WERI-Rb-1 (cell line): ENCODE data around the gene POR.
"Not testable (repeated sequence)": the region's sequence is repeated elsewhere in the genome, so short reads cannot be mapped to it uniquely, and the experiment has no call there.

Experiments
- DNase-seq: peaks from one replicate; pipeline ENCODE4 v3.0.0-alpha.2; 2020
- H3K27ac ChIP-seq: fragments of 250-450 bp; sonication (Bioruptor Pico); 2 replicates; pipeline ENCODE4 v1.5.1; 2020; ENCODE audit warnings: mild to moderate bottlenecking, moderate library complexity
- H3K27me3 ChIP-seq: fragments of 250-450 bp; sonication (Bioruptor Pico); 2 replicates; pipeline ENCODE4 v1.5.1; 2021; ENCODE audit warnings: mild to moderate bottlenecking, low read depth, moderate library complexity; ENCODE audit not compliant: insufficient read depth, severe bottlenecking
- H3K36me3 ChIP-seq: fragments of 250-450 bp; sonication (Bioruptor Pico); 2 replicates; pipeline ENCODE4 v1.5.1; 2020; ENCODE audit warnings: mild to moderate bottlenecking, moderate library complexity
- H3K4me3 ChIP-seq: 2 replicates; pipeline ENCODE4 v1.5.1; 2011; ENCODE audit warnings: low read depth, mild to moderate bottlenecking, control low read depth, low read length
- H3K9me3 ChIP-seq: fragments of 250-450 bp; sonication (Bioruptor Pico); 2 replicates; pipeline ENCODE4 v1.5.1; 2021; ENCODE audit warnings: mild to moderate bottlenecking, moderate library complexity; ENCODE audit not compliant: severe bottlenecking
- CTCF ChIP-seq: IDR thresholded peaks from 2 replicates; pipeline ENCODE4 v1.5.1; 2011; ENCODE audit warnings: low read depth, mild to moderate bottlenecking, control low read depth, inconsistent platforms, low read length

The POR gene

DNA sequence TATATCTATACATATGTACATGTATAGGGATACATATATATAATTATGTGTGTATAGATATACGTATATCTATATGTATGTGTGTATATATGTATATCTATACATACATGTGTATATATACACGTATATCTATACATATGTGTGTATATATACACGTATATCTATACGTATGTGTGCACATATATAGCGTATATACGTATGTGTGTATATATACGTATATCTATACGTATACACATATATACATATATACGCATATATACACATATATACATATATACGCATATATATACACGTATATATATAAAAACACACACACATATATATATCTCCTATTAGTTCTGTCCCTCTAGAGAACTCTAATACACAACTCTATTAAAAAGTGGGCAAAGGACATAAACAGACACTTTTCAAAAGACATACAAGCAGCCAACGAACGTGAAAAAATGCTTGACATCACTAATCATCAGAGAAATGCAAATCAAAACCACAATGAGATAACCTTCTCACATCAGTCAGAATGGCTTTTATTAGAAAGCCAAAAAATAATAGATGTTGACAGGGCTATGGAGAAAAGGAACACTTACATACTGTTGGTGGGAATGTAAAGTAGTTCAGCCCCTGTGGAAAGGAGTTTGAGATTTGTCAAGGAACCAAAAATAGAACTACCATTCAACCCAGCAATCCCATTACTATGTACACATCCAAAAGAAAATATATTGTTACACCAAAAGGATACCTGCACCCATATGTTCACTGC is 101.4 kb downstream of the POR start:
- Histone ChIP-seq H3K4me3 (no peak overlapping the region), H3K36me3 (peaks cover 3% of the 10 kb centered on the region; the same call in 1 of the 2 replicates), H3K9me3 (no peaks in the 10 kb centered on the region), H3K27ac (no peak overlapping the region), H3K27me3 (no peaks in the 10 kb centered on the region)
- no peak for TF ChIP-seq CTCF
- DNase-seq: no peak

- DNase-seq, H3K4me3 ChIP-seq: not testable (repeated sequence)
Measured at GRCh38 chr7:76018520-76018919, 103.6 kb downstream of the POR start.

GRCh38 chr7:76020031-76020714 is 105.2 kb downstream of the POR start:
- DNase-seq: peak; percentile 73
- Histone ChIP-seq H3K9me3 (no peaks in the 10 kb centered on the region), H3K27ac (no peak overlapping the region), H3K4me3 (no peak overlapping the region), H3K27me3 (no peaks in the 10 kb centered on the region), H3K36me3 (peaks cover 6% of the 10 kb centered on the region; the same call in 1 of the 2 replicates)
- peak; percentile 91 for TF ChIP-seq CTCF

More at GRCh38 chr7:76018520-76018919, 103.6 kb downstream of the POR start:
- H3K27ac ChIP-seq, H3K9me3 ChIP-seq, H3K36me3 ChIP-seq, H3K27me3 ChIP-seq: not testable (repeated sequence)

DNA sequence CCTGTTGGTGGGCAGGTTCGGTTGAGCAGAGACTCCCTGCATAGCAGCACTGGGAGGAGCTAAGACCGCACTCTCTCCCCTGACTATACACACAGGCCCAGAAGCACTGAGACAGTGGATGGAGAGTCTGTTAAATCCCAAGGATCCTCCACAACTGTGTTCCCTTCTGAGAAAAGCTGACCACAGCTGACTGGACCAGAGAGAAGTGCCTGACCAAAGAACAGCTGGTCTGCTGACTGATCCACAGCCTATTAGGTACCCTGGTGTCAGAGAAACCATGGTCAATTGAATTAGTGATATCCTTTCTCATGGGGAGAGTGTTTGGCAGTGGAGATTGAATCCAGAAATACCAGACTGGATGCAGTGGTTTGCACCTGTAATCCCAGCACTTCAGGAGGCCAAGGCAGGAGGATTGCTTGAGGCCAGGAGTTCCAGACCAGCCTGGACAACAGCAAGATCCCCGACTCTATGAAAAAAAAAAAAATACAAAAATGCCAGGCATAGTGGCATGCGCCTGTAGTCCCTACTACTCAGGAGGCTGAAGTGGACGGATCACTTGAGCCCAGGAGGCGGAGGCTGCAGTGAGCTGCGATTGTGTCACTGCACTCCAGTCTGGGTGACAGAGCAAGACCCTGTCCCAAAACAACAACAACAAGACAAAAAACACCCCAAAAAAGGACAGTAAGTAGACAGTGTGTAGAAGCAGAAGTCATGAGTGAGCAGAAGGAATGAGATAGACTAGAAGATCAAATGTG is 107.2 kb downstream of the POR start:
- DNase-seq: no peak
- no peak overlapping the region for H3K27ac ChIP-seq
- H3K4me3 ChIP-seq: no peak overlapping the region
- H3K36me3 ChIP-seq: peaks cover 11% of the 10 kb centered on the region
- no peak for TF ChIP-seq CTCF
- no peaks in the 10 kb centered on the region for H3K27me3 ChIP-seq
- H3K9me3 ChIP-seq: no peaks in the 10 kb centered on the region

DNA sequence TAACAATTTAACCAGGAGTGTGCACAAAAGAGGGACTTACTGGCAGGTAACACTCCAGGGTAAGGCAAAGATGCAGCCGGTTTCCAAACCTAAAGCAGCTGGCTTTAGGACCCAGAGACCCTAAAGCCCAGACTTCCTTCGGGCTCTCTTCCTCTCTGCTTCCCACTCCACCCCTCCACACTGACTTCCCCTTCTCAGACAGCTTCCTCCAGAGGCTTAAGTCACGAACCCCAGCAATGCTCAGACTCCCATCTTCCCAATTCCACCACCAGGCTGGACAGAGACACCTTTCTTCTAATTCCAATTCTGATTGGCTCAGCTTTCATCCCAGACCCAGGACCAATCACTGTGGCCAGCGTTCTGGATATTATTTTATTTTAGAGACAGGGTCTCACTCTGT is 108.0 kb downstream of the POR start:
- Histone ChIP-seq H3K4me3 (no peak overlapping the region), H3K36me3 (peaks cover 11% of the 10 kb centered on the region), H3K9me3 (no peaks in the 10 kb centered on the region), H3K27me3 (no peaks in the 10 kb centered on the region), H3K27ac (no peak overlapping the region)
- TF ChIP-seq CTCF: no peak
- no peak for DNase-seq

- H3K27ac ChIP-seq, H3K36me3 ChIP-seq, H3K4me3 ChIP-seq, H3K9me3 ChIP-seq, H3K27me3 ChIP-seq, DNase-seq: not testable (repeated sequence)
- TF ChIP-seq CTCF: peak; percentile 17; the same call in 1 of the 2 replicates
Measured at GRCh38 chr7:76029682-76030081, 114.7 kb downstream of the POR start.
